SJCRH30 (cell line): Measurements from ENCODE around the gene TIGAR. TPM values are rescaled to one million over a fixed set of nuclear protein-coding genes. Genes with fewer than 3 reads are reported as not detected.

ENCODE experiments used
- DNase-seq, 2 experiments: peaks; one replicate each; pipeline ENCODE4 v3.0.0-alpha.2; 2015 to 2020
- H3K27ac ChIP-seq: fragments of 250-450 bp; sonication (Bioruptor Pico); 2 replicates; pipeline ENCODE4 v1.5.1; 2020; ENCODE audit warnings: mild to moderate bottlenecking, moderate library complexity
- H3K27me3 ChIP-seq: fragments of 250-450 bp; sonication (Bioruptor Pico); 2 replicates; pipeline ENCODE4 v1.5.1; 2020; ENCODE audit warnings: mild to moderate bottlenecking, moderate library complexity
- H3K36me3 ChIP-seq: fragments of 250-450 bp; sonication (Bioruptor Pico); 2 replicates; pipeline ENCODE4 v1.5.1; 2020; ENCODE audit warnings: mild to moderate bottlenecking, moderate library complexity
- H3K4me1 ChIP-seq: fragments of 250-450 bp; sonication (Bioruptor Pico); 2 replicates; pipeline ENCODE4 v1.5.1; 2020; ENCODE audit warnings: mild to moderate bottlenecking, moderate library complexity
- H3K4me3 ChIP-seq: fragments of 250-450 bp; sonication (Bioruptor Pico); 2 replicates; pipeline ENCODE4 v1.5.1; 2020; ENCODE audit warnings: mild to moderate bottlenecking, moderate library complexity
- H3K9me3 ChIP-seq: fragments of 250-450 bp; sonication (Bioruptor Pico); replicated peaks from 2 replicates; pipeline ENCODE4 v1.5.1; 2020; ENCODE audit warnings: mild to moderate bottlenecking, moderate library complexity
- total RNA-seq: library from RNA; depleted of rRNA; stranded (reverse); fragments of >200 nt; shearing (Covaris generic); gene quantifications from 2 replicates; pipeline ENCODE4 v1.2.3, GENCODE V29; 2014

TIGAR gene
- total RNA-seq, 1 experiment from 2014 or later: 21.2 TPM

- Histone ChIP-seq H3K27me3 (no peaks in the 10 kb centered on the region), H3K27ac (no peak overlapping the region), H3K4me3 (no peak overlapping the region), H3K9me3 (no peaks in the 10 kb centered on the region), H3K4me1 (peaks cover 4% of the 10 kb centered on the region; the same call in 1 of the 2 replicates), H3K36me3 (peaks cover 99% of the 10 kb centered on the region)
- no peak for DNase-seq
Measured at GRCh38 chr12:4288296-4289131, 32.5 kb upstream of the TIGAR start.

GRCh38 chr12:4289231-4289878, 31.7 kb upstream of the TIGAR start:
- Histone ChIP-seq H3K27ac (no peak overlapping the region), H3K4me1 (peaks cover 4% of the 10 kb centered on the region; the same call in 1 of the 2 replicates), H3K27me3 (no peaks in the 10 kb centered on the region), H3K9me3 (no peaks in the 10 kb centered on the region), H3K36me3 (peaks cover 99% of the 10 kb centered on the region), H3K4me3 (no peak overlapping the region)
- DNase-seq: no peak

DNA sequence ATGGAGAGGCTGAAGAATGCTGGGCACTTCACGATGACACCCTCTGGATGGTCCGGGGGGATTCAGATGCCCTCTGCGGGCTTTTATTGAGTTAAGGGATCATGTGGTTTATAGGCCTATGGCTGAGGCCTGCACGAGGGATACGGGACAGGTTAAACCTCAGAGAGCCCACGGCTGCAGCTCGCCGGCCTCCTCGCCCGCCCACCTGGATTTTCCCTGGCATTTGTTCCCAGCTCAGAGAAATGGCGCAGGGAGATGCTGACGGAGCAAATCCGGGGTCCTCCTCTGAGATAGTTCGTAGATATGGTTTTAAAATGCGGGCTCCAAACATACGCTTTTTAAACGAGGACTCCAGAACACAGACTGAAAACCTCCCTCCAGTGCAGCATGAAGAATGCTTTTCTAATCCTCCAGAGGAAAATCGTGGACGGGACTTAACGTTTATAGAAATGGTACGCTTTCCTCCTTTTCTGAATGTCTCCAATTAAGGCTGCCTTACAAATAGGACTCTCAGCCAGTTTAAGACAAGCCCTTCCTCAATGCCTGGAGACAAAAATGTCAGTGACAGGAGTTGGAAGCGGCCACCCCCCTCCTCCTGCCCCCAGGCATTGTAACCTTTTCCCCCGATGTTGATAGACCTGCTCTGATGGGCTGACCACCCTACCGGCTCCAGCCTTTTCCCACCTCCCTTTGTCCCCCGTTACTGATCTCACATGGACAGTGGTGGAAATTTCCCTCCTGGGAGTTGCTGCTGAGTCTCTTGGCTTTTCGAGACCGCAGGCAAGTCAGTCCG, 30.8 kb upstream of the TIGAR start:
- Histone ChIP-seq H3K27ac (no peak overlapping the region), H3K9me3 (no peaks in the 10 kb centered on the region), H3K4me3 (no peak overlapping the region), H3K36me3 (peaks cover 100% of the 10 kb centered on the region), H3K27me3 (no peaks in the 10 kb centered on the region), H3K4me1 (peaks cover 4% of the 10 kb centered on the region; the same call in 1 of the 2 replicates)
- no peak for DNase-seq

DNA sequence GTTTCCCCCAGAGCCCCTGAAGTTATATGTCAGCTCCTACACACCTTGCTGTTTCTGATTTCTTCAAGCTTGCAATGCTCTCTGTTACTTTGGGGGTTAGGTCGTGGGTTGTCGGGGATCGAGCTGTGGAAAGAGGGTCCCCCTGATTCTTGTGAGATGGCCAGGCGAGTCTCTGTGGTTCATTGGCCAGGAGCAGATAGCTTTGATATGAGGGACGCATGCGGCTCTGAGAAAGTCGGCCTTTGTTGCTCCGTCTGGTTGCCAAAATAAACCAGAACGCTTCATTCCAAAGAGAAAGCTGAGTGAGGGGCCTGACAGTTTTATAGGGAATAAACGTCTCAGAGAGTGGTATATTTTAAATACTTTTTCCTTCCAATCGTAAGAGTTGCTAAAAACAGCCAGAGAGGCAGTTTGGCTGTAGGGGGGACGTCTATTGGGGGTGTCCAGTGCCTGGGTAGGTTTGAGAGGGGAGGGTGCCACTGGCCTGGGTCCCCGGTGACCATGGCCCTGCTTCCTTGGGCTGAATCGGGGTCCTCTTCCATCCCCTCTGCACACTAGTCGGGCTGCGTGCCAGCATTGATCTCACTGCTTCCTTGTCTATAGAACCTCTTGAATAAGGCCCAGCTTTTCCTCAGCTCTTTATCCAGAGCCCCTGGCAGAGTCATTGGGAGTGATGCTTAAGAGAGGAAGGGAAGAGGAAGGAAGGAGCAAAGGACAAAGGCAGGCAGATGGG, 28.5 kb upstream of the TIGAR start:
- Histone ChIP-seq H3K4me3 (no peak overlapping the region), H3K36me3 (peaks cover 99% of the 10 kb centered on the region), H3K27me3 (no peaks in the 10 kb centered on the region), H3K9me3 (no peaks in the 10 kb centered on the region), H3K4me1 (peaks cover 2% of the 10 kb centered on the region; the same call in 1 of the 2 replicates), H3K27ac (no peak overlapping the region)
- no peak for DNase-seq

- DNase-seq: no peak
- no peaks in the 10 kb centered on the region for H3K27me3 ChIP-seq
- peaks cover under 1% of the 10 kb centered on the region; the same call in 1 of the 2 replicates for H3K4me1 ChIP-seq
- peaks cover 99% of the 10 kb centered on the region for H3K36me3 ChIP-seq
- H3K27ac ChIP-seq: no peak overlapping the region
- H3K9me3 ChIP-seq: no peaks in the 10 kb centered on the region
- no peak overlapping the region for H3K4me3 ChIP-seq
Measured at GRCh38 chr12:4293299-4293965, 27.6 kb upstream of the TIGAR start.

DNA sequence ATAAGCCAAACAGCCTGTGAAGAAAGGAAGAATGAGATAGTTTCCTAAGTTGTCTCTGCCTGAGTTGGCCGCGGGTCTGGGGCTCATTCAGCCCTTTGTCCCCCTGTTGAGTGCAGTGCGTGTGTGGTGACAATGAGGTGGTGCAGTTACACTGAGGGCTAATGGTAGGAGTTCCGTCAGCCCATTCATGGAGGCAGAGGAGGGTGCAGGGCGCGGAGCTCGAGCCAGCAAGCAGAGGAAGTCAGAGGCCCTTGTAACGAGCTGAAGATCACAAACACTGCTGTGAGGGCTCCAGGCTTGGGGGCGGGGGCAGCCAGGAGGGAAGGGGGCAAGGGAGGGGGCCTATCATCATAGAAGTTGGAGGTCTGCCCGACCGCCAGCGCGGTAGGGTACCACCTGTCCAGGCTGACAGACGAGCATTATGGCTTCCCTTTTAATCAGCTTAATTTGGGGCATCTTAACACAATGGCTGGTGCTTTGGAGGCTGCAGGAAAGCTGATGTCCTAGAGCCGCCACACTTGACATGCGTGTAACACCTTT, 27.0 kb upstream of the TIGAR start:
- no peak overlapping the region for H3K4me3 ChIP-seq
- no peaks in the 10 kb centered on the region for H3K4me1 ChIP-seq
- no peaks in the 10 kb centered on the region for H3K27me3 ChIP-seq
- no peaks in the 10 kb centered on the region for H3K9me3 ChIP-seq
- no peak for DNase-seq
- H3K36me3 ChIP-seq: peaks cover 99% of the 10 kb centered on the region
- H3K27ac ChIP-seq: no peak overlapping the region

- Histone ChIP-seq H3K4me3 (no peak overlapping the region), H3K36me3 (peaks cover 99% of the 10 kb centered on the region), H3K9me3 (no peaks in the 10 kb centered on the region), H3K4me1 (no peaks in the 10 kb centered on the region), H3K27ac (no peak overlapping the region), H3K27me3 (no peaks in the 10 kb centered on the region)
- DNase-seq: no peak
Measured at GRCh38 chr12:4296751-4297150, 24.3 kb upstream of the TIGAR start.

DNA sequence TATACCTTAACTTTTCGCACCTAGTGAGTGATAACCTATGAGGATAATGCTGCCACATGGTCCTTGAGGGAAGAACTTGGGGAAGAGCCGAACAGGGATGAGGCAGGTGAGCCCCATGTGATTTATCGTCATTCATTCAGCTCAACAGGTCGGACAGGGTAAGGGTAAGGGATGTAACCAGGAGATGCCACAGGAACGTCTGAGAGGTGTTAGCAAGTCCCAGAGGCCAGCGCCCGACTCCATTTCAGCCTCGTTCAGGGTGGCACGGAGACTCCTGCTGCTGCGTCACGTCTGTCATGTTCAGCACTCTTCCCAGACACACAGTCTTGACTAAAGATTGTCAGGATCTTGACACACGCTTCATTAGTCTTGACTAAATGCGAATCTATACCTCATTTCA, 23.4 kb upstream of the TIGAR start:
- Histone ChIP-seq H3K4me3 (no peak overlapping the region), H3K4me1 (no peaks in the 10 kb centered on the region), H3K9me3 (no peaks in the 10 kb centered on the region), H3K27me3 (no peaks in the 10 kb centered on the region), H3K27ac (no peak overlapping the region), H3K36me3 (peaks cover 99% of the 10 kb centered on the region)
- no peak for DNase-seq

- DNase-seq: no peak
- H3K4me3 ChIP-seq: no peak overlapping the region
- no peak overlapping the region for H3K27ac ChIP-seq
- H3K36me3 ChIP-seq: peaks cover 99% of the 10 kb centered on the region
- H3K9me3 ChIP-seq: no peaks in the 10 kb centered on the region
- H3K4me1 ChIP-seq: no peaks in the 10 kb centered on the region
- H3K27me3 ChIP-seq: no peaks in the 10 kb centered on the region
Measured at GRCh38 chr12:4300883-4301282, 20.1 kb upstream of the TIGAR start.

DNA sequence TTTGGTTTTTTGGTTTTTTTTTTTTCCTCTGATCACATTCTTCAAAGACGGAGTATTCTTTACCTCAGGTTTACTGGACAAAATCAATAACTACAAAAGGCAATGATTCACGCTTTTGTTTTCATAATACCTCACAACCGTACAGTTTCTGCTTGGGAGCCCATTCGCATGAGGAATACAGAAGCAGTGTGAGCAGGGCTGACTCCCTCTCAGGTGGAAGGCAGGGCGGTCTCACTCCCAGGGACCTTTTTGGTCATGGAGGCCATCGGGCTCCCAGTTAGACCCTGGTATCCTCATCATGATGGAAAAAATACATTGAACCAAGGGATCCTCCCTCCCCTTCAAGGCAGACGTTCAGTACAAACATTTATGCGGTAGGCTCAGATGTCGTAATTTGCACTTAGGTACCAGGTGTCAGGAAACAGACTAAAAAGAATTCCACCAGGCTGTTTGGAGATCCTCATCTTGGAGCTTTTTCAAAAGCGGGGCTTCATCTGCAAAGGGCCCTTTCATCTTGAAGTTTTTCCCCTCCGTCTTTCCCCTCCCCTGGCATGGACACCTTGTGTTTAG, 19.0 kb upstream of the TIGAR start:
- H3K27me3 ChIP-seq: no peaks in the 10 kb centered on the region
- no peak overlapping the region for H3K4me3 ChIP-seq
- DNase-seq: no peak
- no peaks in the 10 kb centered on the region for H3K9me3 ChIP-seq
- no peak overlapping the region for H3K27ac ChIP-seq
- H3K36me3 ChIP-seq: peaks cover 97% of the 10 kb centered on the region
- no peaks in the 10 kb centered on the region for H3K4me1 ChIP-seq

DNA sequence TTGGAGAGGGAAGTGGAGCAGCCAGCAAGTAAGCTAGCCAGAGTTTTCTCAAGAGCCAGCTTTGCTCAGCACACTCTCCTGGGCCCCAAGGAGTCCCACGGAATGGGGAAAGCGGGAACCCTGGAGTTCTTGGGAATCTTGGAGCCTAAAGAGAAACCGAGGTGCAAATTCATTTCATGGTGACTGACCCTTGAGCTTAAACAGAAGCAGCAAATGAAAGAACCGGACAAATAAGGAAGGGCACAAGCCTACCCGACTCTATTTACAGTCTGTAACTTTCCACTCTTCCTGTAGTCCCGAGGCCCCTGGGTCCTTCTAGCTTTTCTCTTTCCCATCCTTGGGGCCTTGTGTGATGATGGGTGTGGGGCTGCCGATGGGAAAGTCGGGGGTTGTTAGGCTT, 18.1 kb upstream of the TIGAR start:
- DNase-seq: peak in 1 of 2 experiments; percentile 10
- H3K4me3 ChIP-seq: no peak overlapping the region
- H3K27me3 ChIP-seq: no peaks in the 10 kb centered on the region
- H3K4me1 ChIP-seq: no peaks in the 10 kb centered on the region
- H3K9me3 ChIP-seq: no peaks in the 10 kb centered on the region
- peaks cover 91% of the 10 kb centered on the region for H3K36me3 ChIP-seq
- H3K27ac ChIP-seq: no peak overlapping the region

GRCh38 chr12:4303750-4304149, 17.3 kb upstream of the TIGAR start:
- H3K4me1 ChIP-seq: no peaks in the 10 kb centered on the region
- H3K9me3 ChIP-seq: no peaks in the 10 kb centered on the region
- no peak for DNase-seq
- H3K27me3 ChIP-seq: no peaks in the 10 kb centered on the region
- H3K4me3 ChIP-seq: no peak overlapping the region
- no peak overlapping the region for H3K27ac ChIP-seq
- H3K36me3 ChIP-seq: peaks cover 90% of the 10 kb centered on the region

GRCh38 chr12:4307593-4308333, 13.2 kb upstream of the TIGAR start:
- H3K4me1 ChIP-seq: no peaks in the 10 kb centered on the region
- peaks cover 72% of the 10 kb centered on the region for H3K36me3 ChIP-seq
- H3K9me3 ChIP-seq: no peaks in the 10 kb centered on the region
- H3K27me3 ChIP-seq: no peaks in the 10 kb centered on the region
- H3K4me3 ChIP-seq: no peak overlapping the region
- DNase-seq: peak; percentile 42 to 61
- H3K27ac ChIP-seq: no peak overlapping the region
